HepG2 (cell line): Measurements from ENCODE around the gene ZNF174. TPM values are rescaled to one million over a fixed set of nuclear protein-coding genes. Genes with fewer than 3 reads are reported as not detected.

ENCODE experiments used
- ERF ChIP-seq: IDR thresholded peaks from 2 replicates; pipeline ENCODE4 v1.6.1; 2018; ENCODE audit warnings: missing biosample characterization, missing genetic modification reagents
- KLF9 ChIP-seq: IDR thresholded peaks from 2 replicates; pipeline ENCODE4 v1.6.1; 2016; ENCODE audit warnings: low read depth
- MEF2D ChIP-seq: sonication (generic); formaldehyde crosslinking; IDR thresholded peaks from 2 replicates; pipeline ENCODE4 v1.5.1; 2020; ENCODE audit warnings: mild to moderate bottlenecking, missing genetic modification reagents
- POLR2G ChIP-seq: fragments of 200-400 bp; formaldehyde crosslinking; IDR thresholded peaks from 2 replicates; pipeline ENCODE4 v1.6.1; 2018; ENCODE audit warnings: mild to moderate bottlenecking, low read depth, low read length, moderate library complexity
- SMC3 ChIP-seq: IDR thresholded peaks from 2 replicates; pipeline ENCODE4 v1.6.1; 2011; ENCODE audit warnings: low read length, improper control_type of control experiment
- SOX13 ChIP-seq, 3 experiments: fragments of 450-650 bp in 1 of 3; sonication (generic) in 1 of 3; formaldehyde crosslinking in 1 of 3; IDR thresholded peaks in 2 of 3; conservative IDR thresholded peaks in 1 of 3; 2 replicates each; pipeline versions ENCODE4 v1.5.0 to v1.6.1; 2016 to 2020; ENCODE audit warnings: antibody characterized with exemption in 1 of 3, mild to moderate bottlenecking in 1 of 3, missing compliant biosample characterization in 1 of 3, missing genetic modification reagents in 1 of 3, moderate library complexity in 1 of 3
- SRSF9 ChIP-seq: fragments of 200-400 bp; formaldehyde crosslinking; IDR thresholded peaks from 2 replicates; pipeline ENCODE4 v1.6.1; 2018; ENCODE audit warnings: borderline replicate concordance, mild to moderate bottlenecking, low read depth, low read length; ENCODE audit not compliant: insufficient read depth, poor library complexity, severe bottlenecking
- TAF15 ChIP-seq: fragments of 200-400 bp; formaldehyde crosslinking; IDR thresholded peaks from one replicate; pipeline ENCODE4 v1.6.1; 2018; ENCODE audit warnings: mild to moderate bottlenecking, low read depth, low read length; ENCODE audit not compliant: poor library complexity, severe bottlenecking
- TBX3 ChIP-seq: fragments of 450-650 bp; IDR thresholded peaks from 2 replicates; pipeline ENCODE4 v1.6.1; 2017; ENCODE audit warnings: antibody characterized with exemption, mild to moderate bottlenecking, inconsistent platforms, borderline replicate concordance
- TEAD3 ChIP-seq: optimal IDR thresholded peaks from 2 replicates; pipeline ENCODE3; 2016; ENCODE audit warnings: borderline replicate concordance
- ZBTB7A ChIP-seq: sonication (generic); formaldehyde crosslinking; IDR thresholded peaks from 2 replicates; pipeline ENCODE4 v1.8.0; 2022; ENCODE audit warnings: mild to moderate bottlenecking, missing genetic modification reagents
- ZNF225 ChIP-seq: sonication (generic); formaldehyde crosslinking; IDR thresholded peaks from 2 replicates; pipeline ENCODE4 v1.4.0; 2020; ENCODE audit warnings: mild to moderate bottlenecking, missing genetic modification reagents
- ZNF615 ChIP-seq: sonication (generic); formaldehyde crosslinking; IDR thresholded peaks from 2 replicates; pipeline ENCODE4 v1.5.0; 2020; ENCODE audit warnings: mild to moderate bottlenecking, missing genetic modification reagents, borderline replicate concordance
- ZNF660 ChIP-seq: sonication (generic); formaldehyde crosslinking; IDR thresholded peaks from 2 replicates; pipeline ENCODE4 v1.5.1; 2020; ENCODE audit warnings: mild to moderate bottlenecking, low read depth, missing genetic modification reagents, borderline replicate concordance
- ZSCAN29 ChIP-seq: sonication (generic); formaldehyde crosslinking; conservative IDR thresholded peaks from 2 replicates; pipeline ENCODE4 v1.4.0; 2020; ENCODE audit warnings: mild to moderate bottlenecking, missing genetic modification reagents
- polyA plus RNA-seq, 8 experiments: library from polyadenylated mRNA; depleted of rRNA in 3 of 8; stranded (reverse) in 7 of 8; unstranded in 1 of 8; fragments of >200 nt; fragmentation: Illumina TruSeq in 4 of 8; extraction: Trizol in 4 of 8; gene quantifications; 2 replicates each; pipeline versions ENCODE4 v1.2.1 to v1.2.3, GENCODE V29; 2011 to 2016; ENCODE audit warnings: low read depth in 4 of 8, missing spikeins in 1 of 8, mixed read lengths in 1 of 8; ENCODE audit not compliant: insufficient read depth in 1 of 8
- total RNA-seq, 5 experiments: library from RNA; depleted of rRNA; stranded (reverse); fragments of >200 nt; fragmentation: Illumina TruSeq; extraction: Trizol; gene quantifications; 2 replicates each; pipeline ENCODE4 v1.2.3, GENCODE V29; 2016; ENCODE audit warnings: low read depth in 1 of 5
- TF ChIP-seq, protein P1 (sequence below): sonication (generic); formaldehyde crosslinking; IDR thresholded peaks from 2 replicates; pipeline ENCODE4 v1.9.0; 2021; ENCODE audit warnings: missing genetic modification reagents, mild to moderate bottlenecking, borderline replicate concordance
- TF ChIP-seq, protein P2 (sequence below): sonication (generic); formaldehyde crosslinking; IDR thresholded peaks from 2 replicates; pipeline ENCODE4 v1.5.0; 2020; ENCODE audit warnings: mild to moderate bottlenecking, missing genetic modification reagents
- TF ChIP-seq, protein P3 (sequence below): sonication (generic); formaldehyde crosslinking; IDR thresholded peaks from 2 replicates; pipeline ENCODE4 v1.8.1; 2023; ENCODE audit warnings: mild to moderate bottlenecking, missing genetic modification reagents, borderline replicate concordance

ZNF174 gene
- total and polyA plus RNA-seq, 2 of the 13 experiments (the other 11 are each of a cell fraction or from before 2014, with no cell fraction given) = 8.3 to 10.6 TPM

DNA sequence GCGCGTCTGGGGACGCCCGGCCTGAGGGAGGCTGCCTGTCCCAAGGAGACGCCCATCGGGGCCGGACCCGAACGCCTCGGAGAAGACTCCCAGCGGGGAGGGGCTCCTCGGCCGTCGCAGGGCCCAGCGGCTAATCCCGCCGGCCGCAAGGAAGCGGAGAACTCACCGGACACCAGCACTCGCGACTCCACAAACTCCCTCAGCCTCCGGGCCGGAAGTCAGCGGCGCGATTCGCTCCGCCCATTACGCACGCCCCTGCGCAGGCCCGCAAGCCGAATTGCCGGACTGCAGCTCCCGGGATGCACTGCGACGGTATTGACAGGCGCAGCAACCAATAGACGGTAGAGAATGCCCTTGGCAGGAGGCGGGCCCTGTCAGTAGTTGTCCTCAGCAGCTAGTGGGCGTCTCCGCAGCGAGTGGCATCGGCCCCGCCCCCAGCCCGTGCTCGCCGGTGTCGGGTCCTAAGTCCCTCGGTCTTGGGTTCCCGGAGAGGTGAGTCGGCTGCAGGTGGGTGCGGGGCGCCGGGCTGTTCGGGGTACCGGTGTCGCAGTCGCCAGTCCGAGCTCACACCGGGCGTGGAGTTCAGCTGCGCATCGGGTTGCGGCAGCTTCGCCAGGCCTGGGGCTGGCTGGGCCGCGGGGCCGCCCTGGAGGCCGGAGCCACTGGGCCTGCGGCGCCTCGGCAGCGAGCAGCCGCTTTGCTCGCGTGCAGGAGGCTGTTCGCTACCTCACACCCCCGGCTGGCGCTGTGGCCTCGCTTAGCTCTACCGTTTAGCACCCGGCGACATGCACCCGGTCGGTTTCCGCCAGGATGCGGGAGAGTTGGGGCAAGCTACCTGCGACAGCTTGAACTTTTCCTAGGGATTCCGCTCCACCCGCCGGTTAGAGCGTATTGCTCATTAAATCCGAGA lies at the start of gene ZNF174, which contains the start of gene ZSCAN32 (continued):
- TF ChIP-seq, protein P1, sequence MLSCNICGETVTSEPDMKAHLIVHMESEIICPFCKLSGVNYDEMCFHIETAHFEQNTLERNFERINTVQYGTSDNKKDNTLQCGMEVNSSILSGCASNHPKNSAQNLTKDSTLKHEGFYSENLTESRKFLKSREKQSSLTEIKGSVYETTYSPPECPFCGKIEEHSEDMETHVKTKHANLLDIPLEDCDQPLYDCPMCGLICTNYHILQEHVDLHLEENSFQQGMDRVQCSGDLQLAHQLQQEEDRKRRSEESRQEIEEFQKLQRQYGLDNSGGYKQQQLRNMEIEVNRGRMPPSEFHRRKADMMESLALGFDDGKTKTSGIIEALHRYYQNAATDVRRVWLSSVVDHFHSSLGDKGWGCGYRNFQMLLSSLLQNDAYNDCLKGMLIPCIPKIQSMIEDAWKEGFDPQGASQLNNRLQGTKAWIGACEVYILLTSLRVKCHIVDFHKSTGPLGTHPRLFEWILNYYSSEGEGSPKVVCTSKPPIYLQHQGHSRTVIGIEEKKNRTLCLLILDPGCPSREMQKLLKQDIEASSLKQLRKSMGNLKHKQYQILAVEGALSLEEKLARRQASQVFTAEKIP (CRISPR knock-in tag) = no peak
- no peak for TF ChIP-seq SRSF9
- TF ChIP-seq, protein P2, sequence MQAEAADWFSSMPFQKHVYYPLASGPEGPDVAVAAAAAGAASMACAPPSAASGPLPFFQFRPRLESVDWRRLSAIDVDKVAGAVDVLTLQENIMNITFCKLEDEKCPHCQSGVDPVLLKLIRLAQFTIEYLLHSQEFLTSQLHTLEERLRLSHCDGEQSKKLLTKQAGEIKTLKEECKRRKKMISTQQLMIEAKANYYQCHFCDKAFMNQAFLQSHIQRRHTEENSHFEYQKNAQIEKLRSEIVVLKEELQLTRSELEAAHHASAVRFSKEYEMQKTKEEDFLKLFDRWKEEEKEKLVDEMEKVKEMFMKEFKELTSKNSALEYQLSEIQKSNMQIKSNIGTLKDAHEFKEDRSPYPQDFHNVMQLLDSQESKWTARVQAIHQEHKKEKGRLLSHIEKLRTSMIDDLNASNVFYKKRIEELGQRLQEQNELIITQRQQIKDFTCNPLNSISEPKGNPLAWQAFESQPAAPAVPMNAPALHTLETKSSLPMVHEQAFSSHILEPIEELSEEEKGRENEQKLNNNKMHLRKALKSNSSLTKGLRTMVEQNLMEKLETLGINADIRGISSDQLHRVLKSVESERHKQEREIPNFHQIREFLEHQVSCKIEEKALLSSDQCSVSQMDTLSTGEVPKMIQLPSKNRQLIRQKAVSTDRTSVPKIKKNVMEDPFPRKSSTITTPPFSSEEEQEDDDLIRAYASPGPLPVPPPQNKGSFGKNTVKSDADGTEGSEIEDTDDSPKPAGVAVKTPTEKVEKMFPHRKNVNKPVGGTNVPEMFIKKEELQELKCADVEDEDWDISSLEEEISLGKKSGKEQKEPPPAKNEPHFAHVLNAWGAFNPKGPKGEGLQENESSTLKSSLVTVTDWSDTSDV = no peak
- TF ChIP-seq ZNF225 (CRISPR knock-in tag) = 0 out of 2 replicates have a peak, but pooled peaks have one; percentile 22
- TF ChIP-seq ERF = peak; percentile 75
- peak; percentile 28; the same call in 1 of the 2 replicates for TF ChIP-seq KLF9 (CRISPR knock-in tag)
- TF ChIP-seq ZNF660 = no peak
- TF ChIP-seq MEF2D (CRISPR knock-in tag) = peak; percentile 65; the same call in 1 of the 2 replicates
- peak; percentile 86 for TF ChIP-seq POLR2G
- no peak; the same call in 1 of the 2 replicates for TF ChIP-seq SOX13 (IDR thresholded peaks at IDR 0.05)
- TF ChIP-seq SOX13 (CRISPR knock-in tag; conservative IDR thresholded peaks at IDR 0.05 in 1 of 2, IDR thresholded peaks at IDR 0.05 in 1 of 2) = no peak
- TF ChIP-seq ZNF615 (CRISPR knock-in tag) = peak; percentile 10; the same call in 1 of the 2 replicates
- TF ChIP-seq TBX3 = peak; percentile 67
- peak; percentile 70 for TF ChIP-seq TEAD3
- no peak for TF ChIP-seq SMC3
- TF ChIP-seq ZSCAN29 (CRISPR knock-in tag) = no peak
- peak; percentile 44 for TF ChIP-seq TAF15
- TF ChIP-seq, protein P3, sequence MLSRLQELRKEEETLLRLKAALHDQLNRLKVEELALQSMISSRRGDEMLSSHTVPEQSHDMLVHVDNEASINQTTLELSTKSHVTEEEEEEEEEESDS = 0 out of 2 replicates have a peak, but pooled peaks have one; percentile 89
- peak; percentile 79; the same call in 1 of the 2 replicates for TF ChIP-seq ZBTB7A (CRISPR knock-in tag)
